ENCODE data around the gene ORM1. TPM values are rescaled to one million over a fixed set of nuclear protein-coding genes. Genes with fewer than 3 reads are reported as not detected.
"Not testable (repeated sequence)": the region's sequence is repeated elsewhere in the genome, so short reads cannot be mapped to it uniquely, and the experiment has no call there.

The ORM1 gene
- total RNA-seq, 1 experiment from 2014 or later: not detected

DNA sequence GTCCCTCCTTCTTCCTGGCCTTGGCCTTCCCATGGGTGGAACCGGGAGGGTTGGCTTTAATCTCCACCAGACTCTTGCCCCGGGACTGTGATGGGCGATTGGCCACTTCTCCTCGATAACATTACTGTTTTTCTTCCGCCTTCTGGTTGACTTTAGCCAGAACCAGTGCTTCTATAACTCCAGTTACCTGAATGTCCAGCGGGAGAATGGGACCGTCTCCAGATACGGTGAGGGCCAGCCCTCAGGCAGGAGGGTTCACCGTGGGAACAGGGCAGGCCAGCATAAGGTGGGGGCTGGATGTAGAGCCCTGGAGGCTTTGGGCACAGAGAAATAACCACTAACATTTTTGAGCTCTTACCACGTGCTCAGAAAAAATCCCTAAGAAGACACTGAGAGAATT is 7.7 kb downstream of the ORM1 start:
- Histone ChIP-seq H3K4me2 (ENCODE audit: low read length) (no peak overlapping the region), H3K9me2 (replicated peaks; ENCODE audit: low read length) (no peaks in the 10 kb centered on the region), H3K27ac (ENCODE audit: low read length) (no peak overlapping the region), H3K79me2 (ENCODE audit: low read length) (no peaks in the 10 kb centered on the region), H3K9me3 (ENCODE audit: low read length) (no peaks in the 10 kb centered on the region), H4K20me1 (ENCODE audit: low read length) (no peaks in the 10 kb centered on the region), H3K4me3 (ENCODE audit: low read length) (no peak overlapping the region), H3K4me1 (ENCODE audit: insufficient read depth, low read length) (no peaks in the 10 kb centered on the region), H3F3A (ENCODE audit: low read length, unreplicated experiment) (no peaks in the 10 kb centered on the region), H3K9ac (ENCODE audit: low read length) (no peak overlapping the region), H2AFZ (ENCODE audit: low read length) (no peak overlapping the region), H3K36me3 (ENCODE audit: low read depth, low read length) (no peaks in the 10 kb centered on the region), H3K27me3 (ENCODE audit: low read length) (no peaks in the 10 kb centered on the region)
- CTCF ChIA-PET: no interaction called here
- no TSS peak for BruUV-seq (replicated peaks)
- intact Hi-C loops (cut with micrococcal nuclease): no loop called here
- DNase-seq: no peak
- POLR2A ChIA-PET (ENCODE audit: unreplicated experiment): no interaction called here
- ATAC-seq: no peak
- TF ChIP-seq EZH2phosphoT487 (IDR thresholded peaks at IDR 0.05; ENCODE audit: borderline replicate concordance, low read length) (no peak), EZH2 (IDR thresholded peaks at IDR 0.05; ENCODE audit: low read length, unreplicated experiment) (no peak), CTCF (conservative IDR thresholded peaks at IDR 0.05; ENCODE audit: low read depth, low read length) (no peak)

DNA sequence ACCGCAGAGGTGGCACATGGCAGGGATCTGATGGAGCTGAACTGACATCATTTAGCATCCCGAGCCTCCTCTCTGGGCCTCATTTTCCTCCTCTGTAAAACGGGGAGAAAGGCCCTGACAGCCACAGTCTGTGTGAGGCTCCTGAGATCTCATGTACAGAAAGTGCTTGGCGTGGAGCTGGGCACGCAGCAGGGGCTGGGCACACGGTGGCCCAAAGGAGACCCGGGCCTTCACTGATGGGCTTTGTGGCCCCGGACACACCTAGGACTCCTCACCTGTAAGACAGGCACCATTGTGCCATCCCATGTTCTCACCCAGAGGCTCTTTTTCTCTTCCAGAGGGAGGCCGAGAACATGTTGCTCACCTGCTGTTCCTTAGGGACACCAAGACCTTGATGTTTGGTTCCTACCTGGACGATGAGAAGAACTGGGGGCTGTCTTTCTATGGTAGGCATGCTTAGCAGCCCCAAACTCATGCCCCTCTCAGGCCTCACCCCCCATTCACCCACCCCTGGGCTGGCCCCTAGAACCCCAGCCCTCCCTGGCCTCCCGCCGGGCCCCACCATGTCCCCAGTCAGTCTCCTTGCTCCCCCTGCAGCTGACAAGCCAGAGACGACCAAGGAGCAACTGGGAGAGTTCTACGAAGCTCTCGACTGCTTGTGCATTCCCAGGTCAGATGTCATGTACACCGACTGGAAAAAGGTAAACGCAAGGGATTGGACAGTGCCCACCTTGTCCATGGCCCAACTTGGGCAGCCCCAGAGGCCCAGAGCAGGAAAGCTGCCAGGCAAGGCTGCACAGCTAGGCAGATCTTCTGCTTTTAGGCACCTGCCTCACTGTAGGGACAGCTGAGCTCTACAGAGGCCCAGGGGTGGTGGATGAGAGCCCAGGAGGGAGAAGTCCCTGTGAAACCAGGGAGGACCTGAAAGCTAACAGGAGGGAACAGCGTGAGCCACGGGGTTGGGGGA is 8.6 kb downstream of the ORM1 start:
- H3K4me3 ChIP-seq (ENCODE audit: low read length); H3K9me2 ChIP-seq (replicated peaks; ENCODE audit: low read length); BruUV-seq (replicated peaks); H4K20me1 ChIP-seq (ENCODE audit: low read length); H3K36me3 ChIP-seq (ENCODE audit: low read depth, low read length); intact Hi-C loops (cut with micrococcal nuclease); H3K4me1 ChIP-seq (ENCODE audit: insufficient read depth, low read length); CTCF ChIA-PET; H3F3A ChIP-seq (ENCODE audit: low read length, unreplicated experiment); H3K4me2 ChIP-seq (ENCODE audit: low read length); H3K27me3 ChIP-seq (ENCODE audit: low read length); DNase-seq; H3K9ac ChIP-seq (ENCODE audit: low read length); ATAC-seq; H2AFZ ChIP-seq (ENCODE audit: low read length); H3K9me3 ChIP-seq (ENCODE audit: low read length); H3K27ac ChIP-seq (ENCODE audit: low read length); H3K79me2 ChIP-seq (ENCODE audit: low read length): not testable (repeated sequence)
- POLR2A ChIA-PET (ENCODE audit: unreplicated experiment): interaction anchor here (0.6 kb wide), 1 partner anchor 199 kb away, joined by 6 read pairs; no protein-coding TSS in a partner anchor

DNA sequence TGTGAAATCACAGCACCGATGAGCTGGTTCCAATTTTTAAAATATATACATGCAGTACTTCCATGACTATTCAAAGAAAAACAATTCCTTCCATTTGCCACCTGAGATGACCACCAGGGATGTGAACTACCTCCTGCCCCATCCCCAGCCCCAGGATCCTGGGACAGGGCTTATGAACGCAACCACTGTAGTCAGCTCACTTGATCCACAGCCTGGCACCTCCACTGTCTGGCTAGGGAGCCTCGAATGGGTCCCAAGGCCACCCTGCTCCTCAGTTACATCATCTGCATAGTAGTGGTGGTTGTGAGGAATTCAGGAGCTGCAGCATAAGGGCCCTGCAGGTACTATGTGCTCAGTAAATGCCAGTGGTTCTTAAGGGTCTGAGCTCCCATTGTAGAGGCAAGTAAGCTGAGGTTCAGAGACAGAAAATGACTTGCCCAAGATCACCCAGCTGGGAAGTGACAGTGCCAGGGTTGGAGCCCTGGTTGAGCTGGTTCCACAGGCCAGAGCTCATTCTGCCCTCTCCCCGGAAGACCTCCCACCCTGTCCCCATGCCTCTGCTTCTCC is 9.7 kb downstream of the ORM1 start:
- H2AFZ ChIP-seq (ENCODE audit: low read length); H3K9me2 ChIP-seq (replicated peaks; ENCODE audit: low read length); H3K9me3 ChIP-seq (ENCODE audit: low read length); H4K20me1 ChIP-seq (ENCODE audit: low read length); H3K4me2 ChIP-seq (ENCODE audit: low read length); H3K79me2 ChIP-seq (ENCODE audit: low read length); POLR2A ChIA-PET (ENCODE audit: unreplicated experiment); BruUV-seq (replicated peaks); DNase-seq; H3K4me3 ChIP-seq (ENCODE audit: low read length); H3K9ac ChIP-seq (ENCODE audit: low read length); H3K27ac ChIP-seq (ENCODE audit: low read length); H3K4me1 ChIP-seq (ENCODE audit: insufficient read depth, low read length); CTCF ChIA-PET; ATAC-seq; H3K36me3 ChIP-seq (ENCODE audit: low read depth, low read length); intact Hi-C loops (cut with micrococcal nuclease); H3K27me3 ChIP-seq (ENCODE audit: low read length); H3F3A ChIP-seq (ENCODE audit: low read length, unreplicated experiment): not testable (repeated sequence)

DNA sequence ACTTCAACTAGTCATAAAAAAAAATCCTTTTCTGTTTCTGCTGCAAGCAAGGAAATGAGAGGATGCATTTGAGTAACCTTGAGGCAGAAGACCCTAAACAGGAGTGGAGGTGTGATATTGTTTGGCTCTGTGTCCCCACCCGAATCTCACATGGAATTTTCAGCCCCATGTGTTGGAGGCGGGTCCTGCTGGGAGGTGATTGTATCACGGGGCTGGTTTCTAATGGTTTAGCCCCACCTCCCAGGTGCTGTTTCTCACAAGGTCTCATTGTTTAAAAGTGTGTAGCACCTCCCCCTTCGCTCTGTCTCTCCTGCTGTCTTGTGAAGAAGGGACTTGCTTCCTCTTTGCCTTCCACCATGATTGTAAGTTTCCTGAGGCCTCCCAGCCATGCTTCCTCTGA is 10.8 kb downstream of the ORM1 start:
- CTCF ChIA-PET; H3K27me3 ChIP-seq (ENCODE audit: low read length); H3F3A ChIP-seq (ENCODE audit: low read length, unreplicated experiment); H3K9ac ChIP-seq (ENCODE audit: low read length); H3K4me1 ChIP-seq (ENCODE audit: insufficient read depth, low read length); H3K4me2 ChIP-seq (ENCODE audit: low read length); H2AFZ ChIP-seq (ENCODE audit: low read length); intact Hi-C loops (cut with micrococcal nuclease); H4K20me1 ChIP-seq (ENCODE audit: low read length); ATAC-seq; DNase-seq; BruUV-seq (replicated peaks); H3K9me3 ChIP-seq (ENCODE audit: low read length); H3K36me3 ChIP-seq (ENCODE audit: low read depth, low read length); POLR2A ChIA-PET (ENCODE audit: unreplicated experiment); H3K27ac ChIP-seq (ENCODE audit: low read length); H3K4me3 ChIP-seq (ENCODE audit: low read length); H3K9me2 ChIP-seq (replicated peaks; ENCODE audit: low read length); H3K79me2 ChIP-seq (ENCODE audit: low read length): not testable (repeated sequence)
